HepG2 (cell line): ENCODE measurements around the gene ACSM5. TPM values are rescaled to one million over a fixed set of nuclear protein-coding genes. Genes with fewer than 3 reads are reported as not detected.

Source experiments
- ARID3A ChIP-seq: IDR thresholded peaks from 2 replicates; pipeline ENCODE4 v1.6.1; 2012; ENCODE audit warnings: low read depth, low read length, improper control_type of control experiment
- BRCA1 ChIP-seq: sonication (generic); formaldehyde crosslinking; IDR thresholded peaks from 2 replicates; pipeline ENCODE4 v1.4.0; 2020; ENCODE audit warnings: missing genetic modification reagents
- CREM ChIP-seq, 2 experiments: sonication (generic) in 1 of 2; formaldehyde crosslinking in 1 of 2; IDR thresholded peaks; 2 replicates each; pipeline versions ENCODE4 v1.4.0 to v1.6.1; 2016 to 2020; ENCODE audit warnings: antibody characterized with exemption in 1 of 2, mild to moderate bottlenecking in 1 of 2, missing genetic modification reagents in 1 of 2
- CSRNP2 ChIP-seq: sonication (generic); formaldehyde crosslinking; conservative IDR thresholded peaks from 2 replicates; pipeline ENCODE4 v1.8.0; 2022; ENCODE audit warnings: low read depth, missing genetic modification reagents
- CTCF ChIP-seq: sonication (generic); formaldehyde crosslinking; IDR thresholded peaks from 2 replicates; pipeline ENCODE4 v1.5.0; 2020; ENCODE audit warnings: mild to moderate bottlenecking, missing genetic modification reagents, moderate library complexity
- FOSL2 ChIP-seq: sonication (generic); formaldehyde crosslinking; IDR thresholded peaks from 2 replicates; pipeline ENCODE4 v1.4.0; 2020; ENCODE audit warnings: missing genetic modification reagents
- HDAC1 ChIP-seq: sonication (generic); formaldehyde crosslinking; IDR thresholded peaks from 2 replicates; pipeline ENCODE4 v1.5.1; 2020; ENCODE audit warnings: mild to moderate bottlenecking, missing genetic modification reagents
- HIVEP1 ChIP-seq: sonication (generic); formaldehyde crosslinking; IDR thresholded peaks from 2 replicates; pipeline ENCODE4 v1.4.0; 2020; ENCODE audit warnings: mild to moderate bottlenecking, missing genetic modification reagents
- PCBP1 ChIP-seq: fragments of 200-400 bp; formaldehyde crosslinking; IDR thresholded peaks from 2 replicates; pipeline ENCODE4 v1.6.1; 2017; ENCODE audit warnings: mild to moderate bottlenecking, low read depth, low read length, borderline replicate concordance
- POGZ ChIP-seq: sonication (generic); formaldehyde crosslinking; IDR thresholded peaks from 2 replicates; pipeline ENCODE4 v1.4.0; 2020; ENCODE audit warnings: mild to moderate bottlenecking, missing genetic modification reagents
- RORA ChIP-seq: sonication (generic); formaldehyde crosslinking; IDR thresholded peaks from 2 replicates; pipeline ENCODE4 v1.5.0; 2020; ENCODE audit warnings: mild to moderate bottlenecking, missing genetic modification reagents, moderate library complexity
- RXRA ChIP-seq: sonication (generic); formaldehyde crosslinking; IDR thresholded peaks from 2 replicates; pipeline ENCODE4 v1.5.1; 2020; ENCODE audit warnings: missing genetic modification reagents
- SP4 ChIP-seq: sonication (generic); formaldehyde crosslinking; IDR thresholded peaks from 2 replicates; pipeline ENCODE4 v1.8.1; 2023; ENCODE audit warnings: mild to moderate bottlenecking, missing genetic modification reagents
- ZFP41 ChIP-seq: sonication (generic); formaldehyde crosslinking; IDR thresholded peaks from 2 replicates; pipeline ENCODE4 v1.4.0; 2020; ENCODE audit warnings: mild to moderate bottlenecking, missing genetic modification reagents, borderline replicate concordance
- ZFP91 ChIP-seq: sonication (generic); formaldehyde crosslinking; IDR thresholded peaks from 2 replicates; pipeline ENCODE4 v1.9.0; 2022; ENCODE audit warnings: missing genetic modification reagents, mild to moderate bottlenecking, borderline replicate concordance
- ZNF292 ChIP-seq: sonication (generic); formaldehyde crosslinking; IDR thresholded peaks from 2 replicates; pipeline ENCODE4 v1.8.1; 2022; ENCODE audit warnings: mild to moderate bottlenecking, low read depth, missing genetic modification reagents, borderline replicate concordance
- ZNF547 ChIP-seq: sonication (generic); formaldehyde crosslinking; IDR thresholded peaks from 2 replicates; pipeline ENCODE4 v1.5.1; 2020; ENCODE audit warnings: mild to moderate bottlenecking, missing genetic modification reagents
- ZNF598 ChIP-seq: sonication (generic); formaldehyde crosslinking; IDR thresholded peaks from 2 replicates; pipeline ENCODE4 v1.5.1; 2020; ENCODE audit warnings: mild to moderate bottlenecking, missing genetic modification reagents, borderline replicate concordance
- ZSCAN20 ChIP-seq: sonication (generic); formaldehyde crosslinking; IDR thresholded peaks from 2 replicates; pipeline ENCODE4 v1.4.0; 2020; ENCODE audit warnings: missing genetic modification reagents, mild to moderate bottlenecking, borderline replicate concordance
- polyA plus RNA-seq, 8 experiments: library from polyadenylated mRNA; depleted of rRNA in 3 of 8; stranded (reverse) in 7 of 8; unstranded in 1 of 8; fragments of >200 nt; fragmentation: Illumina TruSeq in 4 of 8; extraction: Trizol in 4 of 8; gene quantifications; 2 replicates each; pipeline versions ENCODE4 v1.2.1 to v1.2.3, GENCODE V29; 2011 to 2016; ENCODE audit warnings: low read depth in 4 of 8, missing spikeins in 1 of 8, mixed read lengths in 1 of 8; ENCODE audit not compliant: insufficient read depth in 1 of 8
- total RNA-seq, 5 experiments: library from RNA; depleted of rRNA; stranded (reverse); fragments of >200 nt; fragmentation: Illumina TruSeq; extraction: Trizol; gene quantifications; 2 replicates each; pipeline ENCODE4 v1.2.3, GENCODE V29; 2016; ENCODE audit warnings: low read depth in 1 of 5

Gene ACSM5
- total and polyA plus RNA-seq, 2 of the 13 experiments (the other 11 are each of a cell fraction or from before 2014, with no cell fraction given), result 9.1 to 15.0 TPM

- TF ChIP-seq CREM (IDR thresholded peaks at IDR 0.05) (peak; percentile 67; the same call in 1 of the 2 replicates), CREM (CRISPR knock-in tag; IDR thresholded peaks at IDR 0.05) (no peak), RORA (CRISPR knock-in tag) (no peak), HIVEP1 (CRISPR knock-in tag) (peak; percentile 93), ZNF292 (CRISPR knock-in tag) (peak; percentile 88; the same call in 1 of the 2 replicates), BRCA1 (CRISPR knock-in tag) (peak; percentile 24; the same call in 1 of the 2 replicates), SP4 (CRISPR knock-in tag) (peak; percentile 9; the same call in 1 of the 2 replicates), ZFP41 (CRISPR knock-in tag) (peak; percentile 80; the same call in 1 of the 2 replicates), ZSCAN20 (no peak), RXRA (peak; percentile 88), ZFP91 (CRISPR knock-in tag) (peak; percentile 75; the same call in 1 of the 2 replicates), FOSL2 (CRISPR knock-in tag) (no peak; the same call in 1 of the 2 replicates), CSRNP2 (CRISPR knock-in tag) (no peak), ARID3A (peak; percentile 73; the same call in 1 of the 2 replicates), HDAC1 (CRISPR knock-in tag) (peak; percentile 84), ZNF598 (CRISPR knock-in tag) (peak; percentile 87; the same call in 1 of the 2 replicates), PCBP1 (no peak), POGZ (peak; percentile 83; the same call in 1 of the 2 replicates), CTCF (CRISPR knock-in tag) (peak; percentile 88), ZNF547 (CRISPR knock-in tag) (0 out of 2 replicates have a peak, but pooled peaks have one; percentile 37)
These were observed 23.2 kb upstream of the ACSM5 start (continued) for GRCh38 chr16:20385844-20386832.
